GM18517 (cell line): ENCODE results near the gene SLC25A47.

Experiments
- ATAC-seq: cut with Tn5 transposase; IDR thresholded peaks from one replicate; pipeline ENCODE4 v1.9.1; 2021; ENCODE audit warnings: mild to moderate bottlenecking, moderate library complexity; ENCODE audit not compliant: unreplicated experiment

Gene SLC25A47

DNA sequence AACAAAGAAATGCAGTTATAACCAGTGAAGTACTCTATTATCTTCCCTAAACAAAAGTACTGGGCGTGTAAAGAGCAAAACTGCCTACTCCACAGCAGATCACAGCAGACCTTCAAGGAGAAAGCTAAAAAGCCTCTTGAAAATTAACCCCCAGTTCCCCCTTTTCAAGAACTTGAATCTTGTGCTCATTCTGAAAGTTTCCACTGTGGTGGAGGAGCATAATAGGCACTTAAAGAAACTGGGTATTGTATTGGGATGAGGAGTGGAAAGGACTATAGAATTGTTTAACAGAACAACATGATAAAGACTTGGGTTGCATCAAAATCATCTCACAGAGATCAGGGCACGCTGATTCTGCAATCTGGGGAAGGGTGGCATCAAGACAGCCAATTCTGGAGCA lies 51.1 kb downstream of the SLC25A47 start:
- no peak for ATAC-seq

DNA sequence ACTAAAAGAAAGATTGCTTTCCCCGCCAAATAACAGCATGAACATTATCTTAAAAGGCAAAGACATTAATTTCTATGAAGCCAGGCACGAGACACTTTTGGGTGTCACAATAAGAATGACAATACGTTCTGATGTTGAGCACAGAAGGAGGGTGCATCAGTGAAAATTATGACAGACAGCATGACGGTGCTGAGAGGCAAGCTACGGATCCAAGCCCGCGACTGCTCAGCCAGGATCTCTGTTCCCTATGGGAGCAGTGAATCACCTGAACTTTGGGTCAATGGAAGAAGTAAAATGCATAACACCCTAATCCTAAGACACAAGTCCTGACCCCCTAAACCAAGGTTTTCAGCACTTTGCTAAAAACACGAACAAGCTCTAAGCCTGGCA lies 51.7 kb downstream of the SLC25A47 start:
- ATAC-seq = no peak

DNA sequence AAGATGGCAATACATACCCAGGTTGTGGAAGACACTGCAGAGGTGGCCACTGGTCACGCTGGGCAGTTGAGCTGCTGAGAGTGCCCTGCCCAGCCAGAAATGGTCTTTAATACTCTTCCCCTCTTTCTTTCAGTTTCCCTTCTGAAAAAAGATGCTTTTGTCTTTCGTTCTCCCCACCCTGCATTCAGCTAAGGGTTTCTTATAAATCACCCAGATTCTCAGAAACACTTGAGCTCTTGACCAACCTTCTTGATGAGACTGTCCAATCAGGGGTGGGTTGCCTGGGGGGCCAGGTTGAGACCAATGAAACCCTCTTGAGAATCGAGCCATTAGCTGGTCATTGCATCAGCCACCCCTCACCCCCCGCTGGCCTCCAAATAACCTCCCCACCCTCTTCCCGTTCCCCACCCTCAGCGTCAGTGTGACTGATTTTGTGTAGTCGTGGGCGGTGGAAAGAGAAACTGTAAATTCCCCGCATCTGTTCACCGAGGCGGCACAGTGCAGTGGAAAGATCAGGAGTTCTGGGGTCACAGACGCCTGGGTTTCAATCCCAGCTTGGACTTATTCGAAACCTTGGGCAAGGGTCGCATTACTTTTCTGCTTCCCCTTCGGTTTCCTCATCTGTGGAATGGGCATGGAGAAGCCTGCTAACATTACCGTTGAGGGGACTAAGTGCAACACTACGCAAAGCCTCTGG lies 52.3 kb downstream of the SLC25A47 start:
- ATAC-seq = peak; percentile 52

DNA sequence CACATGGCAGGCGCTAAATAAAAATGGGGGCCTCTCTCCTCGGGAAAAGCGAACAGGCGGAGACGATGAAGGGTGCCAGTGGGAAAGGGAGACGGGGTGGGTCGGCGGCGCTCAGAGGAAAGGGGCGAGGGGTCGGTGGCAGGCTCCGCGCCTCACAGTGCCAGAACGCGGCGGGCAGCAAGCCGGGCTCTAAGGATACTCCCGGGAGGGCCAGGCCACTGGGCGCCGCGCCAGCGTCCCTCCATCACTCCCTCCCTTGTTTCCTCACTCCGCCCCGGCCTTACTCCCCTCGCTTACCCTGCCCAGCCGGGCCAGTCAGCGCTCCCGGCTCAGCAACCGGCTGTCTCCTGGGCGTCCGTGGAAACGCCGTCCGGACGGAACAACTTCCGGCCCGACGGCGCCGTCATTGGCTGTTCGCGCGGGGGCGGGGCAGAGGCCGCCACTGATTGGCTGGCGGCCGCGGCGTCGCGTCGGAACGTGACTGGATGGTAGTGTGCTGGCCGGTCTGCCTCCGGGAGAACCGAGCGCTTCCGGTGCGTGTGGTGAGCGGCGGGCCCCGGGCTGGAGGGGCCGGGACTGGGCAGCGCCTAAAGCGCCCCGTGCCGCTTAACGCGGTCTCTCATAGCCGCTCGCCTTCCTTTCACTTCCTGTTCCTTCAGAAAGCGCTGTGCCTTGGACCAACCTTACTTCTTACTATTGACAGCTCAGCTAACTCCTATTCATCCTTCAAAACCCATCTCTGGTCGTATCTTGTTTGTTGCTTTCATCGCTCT lies 53.0 kb downstream of the SLC25A47 start, which contains the start of gene WDR25:
TSS of gene WDR25 (plus strand) at position 523 of the 773 bp plus-strand sequence.
- peak; percentile 68 for ATAC-seq

DNA sequence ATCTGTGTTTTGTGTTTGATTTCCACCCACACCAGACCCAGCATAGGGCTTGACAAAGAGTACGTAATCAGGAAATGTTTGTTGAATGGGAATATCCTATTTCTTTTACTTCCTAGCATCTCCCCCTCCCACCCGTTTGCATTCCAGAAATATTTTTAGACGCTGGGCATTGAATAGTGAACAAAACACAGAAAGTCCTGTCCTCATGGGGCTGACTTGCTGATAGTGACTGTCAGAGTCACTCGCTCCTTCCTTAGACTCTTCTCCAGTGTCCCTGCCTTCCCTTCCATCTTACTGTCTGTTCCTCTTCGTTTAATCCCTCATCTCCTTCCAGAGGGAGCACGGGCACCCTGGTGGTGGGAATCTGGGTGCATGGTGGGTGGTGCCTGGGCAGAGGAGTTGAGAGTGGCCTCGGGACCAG lies 53.6 kb downstream of the SLC25A47 start:
- no peak for ATAC-seq
